Common myeloid progenitor, CD34-positive (primary cell): ENCODE data around the gene MAPK1.
"Not testable (repeated sequence)": the region's sequence is repeated elsewhere in the genome, so short reads cannot be mapped to it uniquely, and the experiment has no call there.

Experiments used
- CTCF ChIA-PET: fragments of 350-600 bp; sonication (Branson Sonifier 250); formaldehyde crosslinking; loops from one replicate; lab custom pipeline; 2021; ENCODE audit warnings: antibody characterized with exemption; lab: Charles Lee
- POLR2A ChIA-PET: fragments of 350-600 bp; sonication (Branson Sonifier 250); formaldehyde crosslinking; loops from one replicate; lab custom pipeline; 2021; ENCODE audit warnings: antibody characterized with exemption; lab: Charles Lee
- DNase-seq, 3 donors: peaks; one replicate each; pipeline versions ENCODE4 v3.0.0 to v3.0.0-alpha.2; 2013
- H3K27ac ChIP-seq, 2 experiments: 1 replicate in 1 of 2; 2 replicates in 1 of 2; pipeline ENCODE4 v1.7.0; 2013; ENCODE audit warnings: inconsistent platforms in 2 of 2, low read length in 2 of 2, mild to moderate bottlenecking in 2 of 2, low read depth in 1 of 2, moderate library complexity in 1 of 2; ENCODE audit not compliant: severe bottlenecking in 2 of 2, insufficient read depth in 1 of 2, poor library complexity in 1 of 2
- H3K27me3 ChIP-seq, 5 experiments: replicated peaks in 2 of 5; 1 replicate in 3 of 5; 2 replicates in 2 of 5; pipeline versions ENCODE4 v1.6.1 to v1.7.0; 2013; ENCODE audit warnings: low read length in 4 of 5, mild to moderate bottlenecking in 2 of 5, moderate library complexity in 2 of 5, inconsistent platforms in 1 of 5; ENCODE audit not compliant: insufficient read depth in 5 of 5, control insufficient read depth in 4 of 5
- H3K36me3 ChIP-seq, 4 experiments: 1 replicate in 2 of 4; 2 replicates in 2 of 4; pipeline versions ENCODE4 v1.6.1 to v1.7.0; 2013; ENCODE audit warnings: low read length in 3 of 4, control low read depth in 1 of 4, mild to moderate bottlenecking in 1 of 4; ENCODE audit not compliant: control insufficient read depth in 4 of 4, insufficient read depth in 4 of 4
- H3K4me1 ChIP-seq, 4 experiments: 1 replicate in 3 of 4; 2 replicates in 1 of 4; pipeline versions ENCODE4 v1.6.1 to v1.7.1; 2013; ENCODE audit warnings: low read length in 3 of 4, mild to moderate bottlenecking in 3 of 4, control low read depth in 1 of 4, inconsistent platforms in 1 of 4, moderate library complexity in 1 of 4; ENCODE audit not compliant: control insufficient read depth in 4 of 4, insufficient read depth in 4 of 4; ENCODE audit errors: control extremely low read depth in 1 of 4
- H3K4me3 ChIP-seq, 7 experiments: 1 replicate in 4 of 7; 2 replicates in 3 of 7; pipeline versions ENCODE4 v1.5.1 to v1.7.0; 2013; ENCODE audit warnings: mild to moderate bottlenecking in 7 of 7, low read length in 6 of 7, moderate library complexity in 6 of 7, inconsistent platforms in 2 of 7, low read depth in 2 of 7, control low read depth in 1 of 7; ENCODE audit not compliant: insufficient read depth in 4 of 7, control insufficient read depth in 1 of 7; ENCODE audit errors: extremely low read depth in 1 of 7
- H3K9me3 ChIP-seq, 5 experiments: 1 replicate in 4 of 5; 2 replicates in 1 of 5; pipeline versions ENCODE4 v1.6.1 to v1.7.1; 2013; ENCODE audit warnings: low read length in 4 of 5, mild to moderate bottlenecking in 2 of 5, inconsistent platforms in 1 of 5, low read depth in 1 of 5, moderate library complexity in 1 of 5; ENCODE audit not compliant: control insufficient read depth in 4 of 5, insufficient read depth in 2 of 5; ENCODE audit errors: control extremely low read depth in 1 of 5
- WGBS: methylation state at CpG from one replicate; pipeline ENCODE4 v1.1.5; 2013; ENCODE audit not compliant: insufficient coverage; 5-methylcytosine and 5-hydroxymethylcytosine counted together

The MAPK1 gene

DNA sequence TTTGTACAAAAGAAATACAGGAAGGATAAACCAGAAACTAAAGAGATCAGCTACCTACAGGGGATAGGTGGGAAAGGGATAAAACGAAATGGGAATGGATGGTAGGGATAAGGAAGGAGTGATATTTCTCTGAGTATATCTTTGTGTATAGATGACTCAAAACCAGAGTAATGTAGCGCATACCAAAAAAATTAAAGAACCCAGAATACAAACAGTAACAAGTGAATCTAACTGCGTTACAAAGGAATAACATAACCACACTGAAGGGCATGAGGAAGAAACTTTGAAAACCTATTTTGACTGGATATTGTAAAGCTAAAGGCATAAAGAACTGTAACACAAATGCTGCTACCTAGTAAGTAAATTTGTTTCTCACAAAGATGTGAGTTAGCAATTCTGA lies 37.9 kb downstream of the MAPK1 start:
- H3K4me1 ChIP-seq, result peaks cover 0 to 5% (median under 1%) of the 10 kb centered on the region in 4 experiments
- H3K4me3 ChIP-seq, result no peak overlapping the region
- no peaks in the 10 kb centered on the region for H3K9me3 ChIP-seq
- DNase-seq, result no peak
- no peaks in the 10 kb centered on the region for H3K27me3 ChIP-seq
- ChIA-PET POLR2A (no interaction called here), CTCF (no interaction called here)
- H3K27ac ChIP-seq, result no peak overlapping the region
- WGBS, result 83% methylated on average over 1 of the region's 3 CpGs
- peaks cover 3 to 5% (median 4%) of the 10 kb centered on the region in 4 experiments for H3K36me3 ChIP-seq

GRCh38 chr22:21828268-21828638 lies 39.2 kb downstream of the MAPK1 start:
- WGBS, result 95% methylated on average over 4 of the region's 4 CpGs
- CTCF ChIA-PET, result no interaction called here
- H3K4me3 ChIP-seq, result no peak overlapping the region
- peaks cover 3 to 5% (median 4%) of the 10 kb centered on the region in 4 experiments for H3K36me3 ChIP-seq
- POLR2A ChIA-PET, result interaction anchor here (0.6 kb wide), 1 partner anchor 16 kb away, joined by 5 read pairs; no protein-coding TSS in a partner anchor
- no peaks in the 10 kb centered on the region for H3K9me3 ChIP-seq
- H3K4me1 ChIP-seq, result peaks cover 0 to 9% (median 3%) of the 10 kb centered on the region in 4 experiments
- no peak for DNase-seq
- no peak overlapping the region for H3K27ac ChIP-seq
- H3K27me3 ChIP-seq, result no peaks in the 10 kb centered on the region

GRCh38 chr22:21827628-21828267 lies 39.7 kb downstream of the MAPK1 start:
- Histone ChIP-seq H3K4me1 (peaks cover 0 to 9% (median 3%) of the 10 kb centered on the region in 4 experiments), H3K27me3 (no peaks in the 10 kb centered on the region), H3K27ac (no peak overlapping the region), H3K9me3 (no peaks in the 10 kb centered on the region), H3K4me3 (no peak overlapping the region), H3K36me3 (peaks cover 3 to 5% (median 4%) of the 10 kb centered on the region in 4 experiments)
- CTCF ChIA-PET, result no interaction called here
- POLR2A ChIA-PET, result interaction anchor here (0.6 kb wide), 1 partner anchor 16 kb away, joined by 5 read pairs; no protein-coding TSS in a partner anchor
- no peak for DNase-seq
- 97% methylated on average over 3 of the region's 3 CpGs for WGBS

DNA sequence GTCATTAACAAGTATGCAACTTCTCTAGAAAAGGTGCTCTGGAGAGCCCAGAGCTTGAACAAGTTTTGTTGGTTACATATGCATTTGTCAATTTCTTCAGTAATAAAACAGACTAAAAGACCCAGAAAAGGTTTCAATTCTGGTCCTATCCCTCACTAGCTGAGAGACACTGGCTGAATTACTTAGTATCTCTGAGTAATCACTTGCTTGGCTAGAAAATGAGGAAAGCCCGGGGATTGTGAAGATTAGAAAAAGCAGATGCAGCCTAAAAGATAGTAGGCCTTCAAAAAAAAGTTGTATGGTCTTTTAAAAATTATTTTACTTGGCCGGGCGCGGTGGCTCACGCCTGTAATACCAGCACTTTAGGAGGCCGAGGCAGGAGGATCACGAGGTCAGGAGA lies 41.2 kb downstream of the MAPK1 start:
- Histone ChIP-seq H3K9me3 (no peaks in the 10 kb centered on the region), H3K4me1 (peaks cover 0 to 9% (median 3%) of the 10 kb centered on the region in 4 experiments), H3K4me3 (no peak overlapping the region), H3K27ac (no peak overlapping the region), H3K36me3 (peaks cover 0 to 4% (median 0%) of the 10 kb centered on the region in 4 experiments), H3K27me3 (no peaks in the 10 kb centered on the region)
- 100% methylated on average over 7 of the region's 7 CpGs for WGBS
- no peak for DNase-seq
- ChIA-PET CTCF (interaction anchor here (0.7 to 1.3 kb wide), 5 partner anchors 9 to 24 kb away, joined by 3 to 5 read pairs (median 3); no protein-coding TSS in a partner anchor), POLR2A (no interaction called here)

GRCh38 chr22:21824962-21825361 lies 42.5 kb downstream of the MAPK1 start:
- H3K4me3 ChIP-seq, H3K36me3 ChIP-seq, DNase-seq, H3K9me3 ChIP-seq, H3K27me3 ChIP-seq, H3K27ac ChIP-seq, POLR2A ChIA-PET: not testable (repeated sequence)
- 100% methylated on average over 6 of the region's 7 CpGs for WGBS
- H3K4me1 ChIP-seq, result peaks cover 3 to 14% (median 5%) of the 10 kb centered on the region in 4 experiments
- CTCF ChIA-PET, result interaction anchor here (0.7 to 1.5 kb wide), 6 partner anchors 10 to 17 kb away, joined by 3 to 5 read pairs (median 4); no protein-coding TSS in a partner anchor

DNA sequence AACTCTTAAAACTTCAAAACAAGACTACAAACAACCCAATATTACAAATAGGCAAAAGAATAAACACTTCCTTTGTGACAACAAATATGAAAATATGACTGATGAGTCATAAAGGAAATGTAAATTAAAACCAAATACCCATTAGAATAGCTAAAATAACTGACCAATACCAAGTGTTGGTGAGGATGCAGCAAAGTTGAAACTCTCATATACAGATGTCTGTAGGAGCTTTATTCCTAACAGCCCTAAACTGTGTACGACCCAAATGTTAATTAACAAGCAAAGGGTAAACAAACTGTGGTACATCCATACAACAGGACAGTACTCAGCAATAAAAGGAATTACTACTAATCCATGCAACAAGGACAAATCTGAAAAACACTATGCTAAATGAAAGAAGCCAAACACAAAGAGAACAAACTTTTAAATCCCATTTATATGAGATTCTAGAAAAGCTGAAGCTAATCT lies 43.0 kb downstream of the MAPK1 start:
- ChIA-PET CTCF (interaction anchor here (0.7 to 1.5 kb wide), 4 partner anchors 10 to 18 kb away, joined by 3 to 5 read pairs (median 3); no protein-coding TSS in a partner anchor), POLR2A (no interaction called here)
- H3K27me3 ChIP-seq, result no peaks in the 10 kb centered on the region
- no peak overlapping the region for H3K27ac ChIP-seq
- no peaks in the 10 kb centered on the region for H3K9me3 ChIP-seq
- WGBS, result 100% methylated on average over 1 of the region's 1 CpG
- peaks cover 0 to 4% (median 0%) of the 10 kb centered on the region in 4 experiments for H3K36me3 ChIP-seq
- H3K4me3 ChIP-seq, result no peak overlapping the region
- DNase-seq, result no peak
- H3K4me1 ChIP-seq, result peaks cover 5 to 18% (median 8%) of the 10 kb centered on the region in 4 experiments
